Naive thymus-derived CD8-positive, alpha-beta T cell (primary cell): ENCODE data around the gene RNPEPL1. TPM values are rescaled to one million over a fixed set of nuclear protein-coding genes. Genes with fewer than 3 reads are reported as not detected.

Experiments
- ATAC-seq, 2 donors: fragments of 150-1000 bp; cut with Tn5 transposase in 1 of 2; sonication (Bioruptor Pico), chemical (Tn5 transposase) in 1 of 2; 1 replicate in 1 of 2; 2 replicates in 1 of 2; pipeline ENCODE4 v1.10.0; 2021; ENCODE audit warnings: mild to moderate bottlenecking in 2 of 2, moderate library complexity in 2 of 2
- POLR2A ChIA-PET: fragments of 350-600 bp; sonication (Branson Sonifier 250); formaldehyde crosslinking; loops from one replicate; lab custom pipeline; 2021; ENCODE audit warnings: antibody characterized with exemption; lab: Charles Lee
- DNase-seq, 10 donors: peaks; one replicate each; pipeline versions ENCODE4 v3.0.0 to v3.0.0-alpha.2; 2020 to 2022
- H3K27ac Mint-ChIP-seq, 10 donors: one replicate each; pipeline ENCODE4 v1.8.0; 2020 to 2022; ENCODE audit warnings: mild to moderate bottlenecking in 10 of 10, mixed read lengths in 10 of 10, moderate library complexity in 4 of 10, inconsistent platforms in 1 of 10
- H3K27me3 Mint-ChIP-seq, 5 donors: one replicate each; pipeline ENCODE4 v1.8.0; 2021 to 2022; ENCODE audit warnings: mixed read lengths in 5 of 5
- H3K36me3 Mint-ChIP-seq, 3 donors: one replicate each; pipeline ENCODE4 v1.8.0; 2020 to 2022; ENCODE audit warnings: mixed read lengths in 3 of 3, mild to moderate bottlenecking in 2 of 3, inconsistent platforms in 1 of 3
- H3K4me1 Mint-ChIP-seq, 4 donors: one replicate each; pipeline ENCODE4 v1.8.0; 2021 to 2022; ENCODE audit warnings: mixed read lengths in 4 of 4
- H3K4me3 Mint-ChIP-seq, 10 donors: one replicate each; pipeline ENCODE4 v1.8.0; 2020 to 2022; ENCODE audit warnings: mild to moderate bottlenecking in 10 of 10, mixed read lengths in 10 of 10, moderate library complexity in 6 of 10, inconsistent platforms in 1 of 10
- H3K9me3 Mint-ChIP-seq, 9 donors: one replicate each; pipeline ENCODE4 v1.8.0; 2020 to 2022; ENCODE audit warnings: mixed read lengths in 9 of 9, mild to moderate bottlenecking in 3 of 9, inconsistent platforms in 1 of 9, moderate library complexity in 1 of 9
- polyA plus RNA-seq, 3 donors: library from polyadenylated mRNA; unstranded; fragments of 300-500 nt; fragmentation: Illumina TruSeq; gene quantifications; one replicate each; pipeline ENCODE4 v1.2.3, GENCODE V29; 2021
- total RNA-seq, 8 experiments: library from RNA in 2 of 8; stranded (reverse) in 2 of 8; gene quantifications; one replicate each; pipeline ENCODE4 v1.2.3 and lab custom pipeline; 2021 to 2026

Gene RNPEPL1
- total and polyA plus RNA-seq, 5 experiments from 2014 or later, result 17.8 to 123 (median 67.0) TPM

GRCh38 chr2:240620859-240621258, 52.6 kb downstream of the RNPEPL1 start:
- no peak for ATAC-seq
- Mint-ChIP-seq H3K36me3 (peaks cover 3 to 16% (median 6%) of the 10 kb centered on the region in 3 donors), H3K27me3 (no peaks in the 10 kb centered on the region), H3K9me3 (peaks cover 0 to 5% (median 0%) of the 10 kb centered on the region in 9 donors), H3K4me3 (peak overlapping the region in 1 of 10 donors; percentile 80), H3K4me1 (peaks cover 24 to 56% (median 53%) of the 10 kb centered on the region in 4 donors), H3K27ac (peak overlapping the region in 9 of 10 donors; percentile 57 to 99 (median 97))
- peak in 1 of 10 donors; percentile 52 for DNase-seq
- POLR2A ChIA-PET, result interaction anchor here (0.9 to 5.9 kb wide), 5 partner anchors 35 to 1114 kb away, joined by 3 to 62 read pairs (median 13); partner anchors contain the start of genes CAPN10, D2HGDH and DUSP28

- peaks cover 0 to 5% (median 0%) of the 10 kb centered on the region in 9 donors for H3K9me3 Mint-ChIP-seq
- H3K36me3 Mint-ChIP-seq, result peaks cover 3 to 14% (median 6%) of the 10 kb centered on the region in 3 donors
- peak overlapping the region; percentile 66 to 86 (median 80) for H3K4me3 Mint-ChIP-seq
- H3K27me3 Mint-ChIP-seq, result no peaks in the 10 kb centered on the region
- no peak for ATAC-seq
- H3K27ac Mint-ChIP-seq, result peak overlapping the region; percentile 94 to 99 (median 98)
- peaks cover 29 to 64% (median 61%) of the 10 kb centered on the region in 4 donors for H3K4me1 Mint-ChIP-seq
- POLR2A ChIA-PET, result interaction anchor here (0.6 to 5.9 kb wide), 8 partner anchors 10 to 693 kb away, joined by 3 to 62 read pairs (median 4); partner anchors contain the start of genes CAPN10, DUSP28, HDLBP and RNPEPL1
- peak in 2 of 10 donors; percentile 2 to 50 for DNase-seq
Observed at GRCh38 chr2:240622060-240622411, 53.8 kb downstream of the RNPEPL1 start.

- peak in 8 of 10 donors; percentile 48 to 75 (median 64) for DNase-seq
- Mint-ChIP-seq H3K27me3 (no peaks in the 10 kb centered on the region), H3K36me3 (peaks cover 3 to 13% (median 4%) of the 10 kb centered on the region in 3 donors), H3K9me3 (peaks cover 0 to 4% (median 0%) of the 10 kb centered on the region in 9 donors), H3K4me1 (peaks cover 30 to 66% (median 65%) of the 10 kb centered on the region in 4 donors), H3K4me3 (peak overlapping the region; percentile 63 to 86 (median 82)), H3K27ac (peak overlapping the region; percentile 94 to 99 (median 98))
- ATAC-seq, result no peak
- POLR2A ChIA-PET, result interaction anchor here (0.8 to 5.9 kb wide), 7 partner anchors 14 to 693 kb away, joined by 3 to 62 read pairs (median 5); partner anchors contain the start of genes CAPN10, DUSP28, HDLBP and RNPEPL1
Observed at GRCh38 chr2:240622531-240623235, 54.4 kb downstream of the RNPEPL1 start.

GRCh38 chr2:240623531-240624010, 55.3 kb downstream of the RNPEPL1 start:
- DNase-seq, result peak in 4 of 10 donors; percentile 3 to 63 (median 18)
- Mint-ChIP-seq H3K4me3 (peak overlapping the region in 8 of 10 donors; percentile 38 to 84 (median 81)), H3K27me3 (no peaks in the 10 kb centered on the region), H3K4me1 (peaks cover 30 to 66% (median 65%) of the 10 kb centered on the region in 4 donors), H3K27ac (peak overlapping the region; percentile 69 to 99 (median 98)), H3K9me3 (no peaks in the 10 kb centered on the region), H3K36me3 (peaks cover 0 to 8% (median 3%) of the 10 kb centered on the region in 3 donors)
- POLR2A ChIA-PET, result interaction anchor here (1.1 to 5.9 kb wide), 3 partner anchors 38 to 58 kb away, joined by 5 to 62 read pairs (median 62); partner anchors contain the start of gene CAPN10
- ATAC-seq, result no peak

GRCh38 chr2:240624011-240624949, 56.0 kb downstream of the RNPEPL1 start:
- Mint-ChIP-seq H3K4me3 (peak overlapping the region in 9 of 10 donors; percentile 47 to 84 (median 73)), H3K36me3 (peaks cover 0 to 3% (median 0%) of the 10 kb centered on the region in 3 donors), H3K9me3 (no peaks in the 10 kb centered on the region), H3K4me1 (peaks cover 30 to 64% (median 62%) of the 10 kb centered on the region in 4 donors), H3K27ac (peak overlapping the region; percentile 74 to 99 (median 92)), H3K27me3 (no peaks in the 10 kb centered on the region)
- ATAC-seq, result no peak
- POLR2A ChIA-PET, result interaction anchor here (0.7 to 5.9 kb wide), 5 partner anchors 12 to 64 kb away, joined by 3 to 62 read pairs (median 10); partner anchors contain the start of gene CAPN10
- peak in 2 of 10 donors; percentile 0 to 61 for DNase-seq

- DNase-seq, result peak; percentile 50 to 89 (median 72)
- H3K36me3 Mint-ChIP-seq, result peaks cover 0 to 3% (median 0%) of the 10 kb centered on the region in 3 donors
- peak; percentile 48 to 71 for ATAC-seq
- no peaks in the 10 kb centered on the region for H3K9me3 Mint-ChIP-seq
- peak within 1 kb of the TSS; percentile 74 to 99 (median 92) for H3K27ac Mint-ChIP-seq
- no peaks in the 10 kb centered on the region for H3K27me3 Mint-ChIP-seq
- peaks cover 30 to 59% (median 57%) of the 10 kb centered on the region in 4 donors for H3K4me1 Mint-ChIP-seq
- POLR2A ChIA-PET, result interaction anchor here (0.6 to 5.9 kb wide), 5 partner anchors 13 to 74 kb away, joined by 4 to 62 read pairs (median 10); partner anchors contain the start of gene CAPN10
- peak within 1 kb of the TSS in 9 of 10 donors; percentile 47 to 84 (median 73) for H3K4me3 Mint-ChIP-seq
Observed at GRCh38 chr2:240624950-240625621, 56.8 kb downstream of the RNPEPL1 start, which contains the start of gene GPR35. Gene GPR35 (plus strand): TSS chr2:240625480. CDS start chr2:240629953, 4,473 bp downstream.

- DNase-seq, result peak in 3 of 10 donors; percentile 0 to 55 (median 27)
- H3K36me3 Mint-ChIP-seq, result no peaks in the 10 kb centered on the region
- peak overlapping the region; percentile 25 to 86 (median 74) for H3K27ac Mint-ChIP-seq
- ATAC-seq, result peak in 1 of 2 donors; percentile 10
- H3K4me3 Mint-ChIP-seq, result peak overlapping the region in 6 of 10 donors; percentile 12 to 65 (median 38)
- H3K27me3 Mint-ChIP-seq, result no peaks in the 10 kb centered on the region
- no peaks in the 10 kb centered on the region for H3K9me3 Mint-ChIP-seq
- peaks cover 27 to 51% (median 46%) of the 10 kb centered on the region in 4 donors for H3K4me1 Mint-ChIP-seq
- POLR2A ChIA-PET, result interaction anchor here (0.6 to 1.2 kb wide), 2 partner anchors 66 to 563 kb away, joined by 3 read pairs; no protein-coding TSS in a partner anchor
Observed at GRCh38 chr2:240626531-240627300, 58.4 kb downstream of the RNPEPL1 start.

- ATAC-seq, result no peak
- peak in 1 of 10 donors; percentile 45 for DNase-seq
- peaks cover 0 to 9% (median 2%) of the 10 kb centered on the region in 9 donors for H3K9me3 Mint-ChIP-seq
- no peaks in the 10 kb centered on the region for H3K27me3 Mint-ChIP-seq
- peaks cover 20 to 39% (median 36%) of the 10 kb centered on the region in 4 donors for H3K4me1 Mint-ChIP-seq
- POLR2A ChIA-PET, result interaction anchor here (0.6 kb wide), 1 partner anchor 562 kb away, joined by 3 read pairs; no protein-coding TSS in a partner anchor
- H3K27ac Mint-ChIP-seq, result peak overlapping the region in 2 of 10 donors; percentile 38 to 51
- H3K36me3 Mint-ChIP-seq, result peaks cover 0 to 2% (median under 1%) of the 10 kb centered on the region in 3 donors
- no peak overlapping the region for H3K4me3 Mint-ChIP-seq
Observed at GRCh38 chr2:240627736-240628506, 59.6 kb downstream of the RNPEPL1 start.

GRCh38 chr2:240628507-240628807, 60.2 kb downstream of the RNPEPL1 start:
- Mint-ChIP-seq H3K27me3 (no peaks in the 10 kb centered on the region), H3K4me3 (no peak overlapping the region), H3K27ac (peak overlapping the region in 1 of 10 donors; percentile 51), H3K9me3 (peaks cover 0 to 15% (median 8%) of the 10 kb centered on the region in 9 donors), H3K4me1 (peaks cover 18 to 34% (median 30%) of the 10 kb centered on the region in 4 donors), H3K36me3 (peaks cover 0 to 8% (median 6%) of the 10 kb centered on the region in 3 donors)
- peak in 1 of 10 donors; percentile 57 for DNase-seq
- POLR2A ChIA-PET, result interaction anchor here (1.5 kb wide), 1 partner anchor 63 kb away, joined by 4 read pairs; no protein-coding TSS in a partner anchor
- no peak for ATAC-seq
